Muscle layer of colon (tissue), 2 donors: ENCODE results near the gene CEP68.

Source experiments
- H3K27ac ChIP-seq: one replicate; pipeline ENCODE4 v1.7.0; 2013; ENCODE audit warnings: low read depth, mild to moderate bottlenecking, low read length, moderate library complexity
- H3K27me3 ChIP-seq, 2 donors: one replicate each; pipeline ENCODE4 v1.7.0; 2013; ENCODE audit warnings: low read length in 2 of 2, mild to moderate bottlenecking in 2 of 2; ENCODE audit not compliant: insufficient read depth in 2 of 2, control insufficient read depth in 1 of 2
- H3K36me3 ChIP-seq: one replicate; pipeline ENCODE4 v1.7.0; 2013; ENCODE audit warnings: mild to moderate bottlenecking, low read length; ENCODE audit not compliant: insufficient read depth
- H3K4me1 ChIP-seq: one replicate; pipeline ENCODE4 v1.7.0; 2013; ENCODE audit warnings: mild to moderate bottlenecking, low read length; ENCODE audit not compliant: insufficient read depth
- H3K4me3 ChIP-seq, 2 donors: one replicate each; pipeline ENCODE4 v1.7.0; 2013; ENCODE audit warnings: low read length in 2 of 2, low read depth in 1 of 2, mild to moderate bottlenecking in 1 of 2, moderate library complexity in 1 of 2
- H3K9ac ChIP-seq: one replicate; pipeline ENCODE4 v1.7.0; 2013; ENCODE audit warnings: low read length
- H3K9me3 ChIP-seq: one replicate; pipeline ENCODE4 v1.7.0; 2013; ENCODE audit warnings: mild to moderate bottlenecking, low read length
- donor health status: abdominal sarcoma.
- donor health status: Adenocarcinoma of cecum.

Gene CEP68

GRCh38 chr2:65022189-65022588 is 34.0 kb upstream of the CEP68 start:
- Histone ChIP-seq H3K36me3 (peaks cover 7% of the 10 kb centered on the region), H3K9me3 (no peaks in the 10 kb centered on the region)

GRCh38 chr2:65023742-65024141 is 32.5 kb upstream of the CEP68 start:
- peaks cover 7% of the 10 kb centered on the region for H3K36me3 ChIP-seq

More at GRCh38 chr2:65022189-65022588, 34.0 kb upstream of the CEP68 start:
- Histone ChIP-seq H3K9ac (no peak overlapping the region), H3K27me3 (no peaks in the 10 kb centered on the region), H3K27ac (no peak overlapping the region), H3K4me3 (no peak overlapping the region), H3K4me1 (no peaks in the 10 kb centered on the region)

GRCh38 chr2:65024149-65024829 is 31.9 kb upstream of the CEP68 start:
- no peak overlapping the region for H3K9ac ChIP-seq
- H3K4me3 ChIP-seq, result no peak overlapping the region
- no peaks in the 10 kb centered on the region for H3K4me1 ChIP-seq
- H3K36me3 ChIP-seq, result peaks cover 7% of the 10 kb centered on the region
- H3K27me3 ChIP-seq, result no peaks in the 10 kb centered on the region
- no peak overlapping the region for H3K27ac ChIP-seq
- no peaks in the 10 kb centered on the region for H3K9me3 ChIP-seq

More at GRCh38 chr2:65023742-65024141, 32.5 kb upstream of the CEP68 start:
- H3K27me3 ChIP-seq, result no peaks in the 10 kb centered on the region
- no peaks in the 10 kb centered on the region for H3K9me3 ChIP-seq
- no peak overlapping the region for H3K4me3 ChIP-seq
- H3K27ac ChIP-seq, result no peak overlapping the region
- no peak overlapping the region for H3K9ac ChIP-seq
- no peaks in the 10 kb centered on the region for H3K4me1 ChIP-seq

- Histone ChIP-seq H3K27ac (no peak overlapping the region), H3K9me3 (no peaks in the 10 kb centered on the region), H3K27me3 (no peaks in the 10 kb centered on the region), H3K36me3 (peaks cover 7% of the 10 kb centered on the region), H3K9ac (no peak overlapping the region), H3K4me3 (no peak overlapping the region), H3K4me1 (no peaks in the 10 kb centered on the region)
Observed at GRCh38 chr2:65025453-65026123, 30.6 kb upstream of the CEP68 start.

- Histone ChIP-seq H3K27ac (no peak overlapping the region), H3K27me3 (no peaks in the 10 kb centered on the region), H3K4me3 (no peak overlapping the region), H3K9ac (no peak overlapping the region), H3K9me3 (no peaks in the 10 kb centered on the region), H3K36me3 (peaks cover 4% of the 10 kb centered on the region), H3K4me1 (no peaks in the 10 kb centered on the region)
Observed at GRCh38 chr2:65026154-65026553, 30.1 kb upstream of the CEP68 start.

- no peak overlapping the region for H3K9ac ChIP-seq
Observed at GRCh38 chr2:65026704-65027464, 29.3 kb upstream of the CEP68 start.

GRCh38 chr2:65027616-65028244 is 28.5 kb upstream of the CEP68 start:
- no peak overlapping the region for H3K4me3 ChIP-seq
- H3K9ac ChIP-seq, result no peak overlapping the region
- H3K27ac ChIP-seq, result no peak overlapping the region
- H3K4me1 ChIP-seq, result no peaks in the 10 kb centered on the region
- H3K9me3 ChIP-seq, result no peaks in the 10 kb centered on the region
- no peaks in the 10 kb centered on the region for H3K36me3 ChIP-seq
- no peaks in the 10 kb centered on the region for H3K27me3 ChIP-seq

More at GRCh38 chr2:65026704-65027464, 29.3 kb upstream of the CEP68 start:
- H3K4me1 ChIP-seq, result no peaks in the 10 kb centered on the region
- H3K27me3 ChIP-seq, result no peaks in the 10 kb centered on the region
- H3K9me3 ChIP-seq, result no peaks in the 10 kb centered on the region
- no peak overlapping the region for H3K27ac ChIP-seq
- H3K36me3 ChIP-seq, result no peaks in the 10 kb centered on the region
- H3K4me3 ChIP-seq, result no peak overlapping the region

GRCh38 chr2:65030476-65031332 is 25.5 kb upstream of the CEP68 start:
- no peaks in the 10 kb centered on the region for H3K36me3 ChIP-seq
- no peaks in the 10 kb centered on the region for H3K27me3 ChIP-seq
- no peak overlapping the region for H3K27ac ChIP-seq
- no peaks in the 10 kb centered on the region for H3K9me3 ChIP-seq
- H3K4me3 ChIP-seq, result no peak overlapping the region
- no peak overlapping the region for H3K9ac ChIP-seq
- H3K4me1 ChIP-seq, result no peaks in the 10 kb centered on the region

- Histone ChIP-seq H3K27me3 (no peaks in the 10 kb centered on the region), H3K9ac (no peak overlapping the region), H3K27ac (no peak overlapping the region), H3K4me3 (no peak overlapping the region), H3K9me3 (no peaks in the 10 kb centered on the region), H3K36me3 (no peaks in the 10 kb centered on the region), H3K4me1 (no peaks in the 10 kb centered on the region)
Observed at GRCh38 chr2:65031341-65032018, 24.7 kb upstream of the CEP68 start.
